ENCODE results near the gene SRPK2. TPM values are rescaled to one million over a fixed set of nuclear protein-coding genes. Genes with fewer than 3 reads are reported as not detected.

The SRPK2 gene
- total and polyA plus RNA-seq, 2 of the 13 experiments (the other 11 are each of a cell fraction or from before 2014, with no cell fraction given), result 10.1 to 22.3 TPM

- CTCF ChIA-PET (ENCODE audit: low intra/inter-chr PET ratio, low total read pairs), result no interaction called here
- 0 out of 2 replicates have a peak, but pooled peaks cover 7% of the 10 kb centered on the region for H4K20me1 ChIP-seq (ENCODE audit: insufficient read depth, low read length)
- FAIRE-seq, result no peak
- no peak overlapping the region for H3K4me3 ChIP-seq (replicated peaks in 1 of 3; ENCODE audit: insufficient read depth in 1 of 3, low read depth in 2 of 3, low read length in 3 of 3)
- no peaks in the 10 kb centered on the region for H3K79me2 ChIP-seq (ENCODE audit: insufficient read depth, low read length)
- POLR2A ChIA-PET, result no interaction called here
- H3K9me3 ChIP-seq (ENCODE audit: low read length), result no peaks in the 10 kb centered on the region
- no peak overlapping the region for H3K27ac ChIP-seq (ENCODE audit: extremely low read length, insufficient read depth, low read length)
- H3K27me3 ChIP-seq (ENCODE audit: control insufficient read depth in 1 of 2, insufficient read depth in 2 of 2, low read length in 2 of 2), result no peaks in the 10 kb centered on the region
- TF ChIP-seq ZNF879 (CRISPR knock-in tag; IDR thresholded peaks at IDR 0.05) (no peak), ZNF503 (CRISPR knock-in tag; IDR thresholded peaks at IDR 0.05) (no peak), ZMAT3 (CRISPR knock-in tag; conservative IDR thresholded peaks at IDR 0.05) (no peak), MAFK (conservative IDR thresholded peaks at IDR 0.05 in 1 of 2, IDR thresholded peaks at IDR 0.05 in 1 of 2; ENCODE audit: low read length in 2 of 2) (no peak), MATR3 (CRISPR knock-in tag; IDR thresholded peaks at IDR 0.05) (no peak), CC2D1A (CRISPR knock-in tag; IDR thresholded peaks at IDR 0.05) (no peak), RNF219 (CRISPR knock-in tag; IDR thresholded peaks at IDR 0.05) (no peak), KIAA2018 (CRISPR knock-in tag; IDR thresholded peaks at IDR 0.05; ENCODE audit: borderline replicate concordance) (no peak), TP53 (CRISPR knock-in tag; conservative IDR thresholded peaks at IDR 0.05) (no peak)
- intact Hi-C loops (cut with micrococcal nuclease; ENCODE audit: unreplicated experiment), result loop anchor here (10.0 kb wide), 1 partner anchor 47 kb away; no protein-coding TSS in a partner anchor
- in situ Hi-C loops (cut with HindIII; ENCODE audit: extremely low pct_ligation_motif_present, low pct_unique_long_range_greater_than_20kb), result no loop called here
- no peak for ATAC-seq
- no TSS peak for BruUV-seq (replicated peaks)
- no peak overlapping the region for H3K9ac ChIP-seq (ENCODE audit: insufficient read depth, low read depth, low read length)
- no peaks in the 10 kb centered on the region for H3K36me3 ChIP-seq (replicated peaks in 1 of 2; ENCODE audit: control insufficient read depth in 1 of 2, insufficient read depth in 2 of 2, low read length in 2 of 2)
- peaks cover 16% of the 10 kb centered on the region for H3K4me1 ChIP-seq (ENCODE audit: insufficient read depth, low read length)
- no peak overlapping the region for H2AFZ ChIP-seq (ENCODE audit: low read length)
- H3K4me2 ChIP-seq (ENCODE audit: low read depth, low read length), result no peak overlapping the region
- WGBS (ENCODE audit: low lambda C conversion rate), result 94% methylated on average over 2 of the region's 2 CpGs
- no peak for DNase-seq (ENCODE audit: low spot score)
These were observed 197.4 kb downstream of the SRPK2 start for GRCh38 chr7:105191331-105191730.

Measured in HepG2 (cell line).